HCT116 (cell line): Measurements from ENCODE around the gene SF3B5. TPM values are rescaled to one million over a fixed set of nuclear protein-coding genes. Genes with fewer than 3 reads are reported as not detected.

Experiments
- ATAC-seq: fragments of 200-7000 bp; cut with Tn5 transposase; 2 replicates; pipeline ENCODE4 v1.9.1; 2020; ENCODE audit warnings: mild to moderate bottlenecking, moderate library complexity
- BruUV-seq: library from RNA; stranded (reverse); fragments of 400-500 nt; replicated peaks from 2 replicates; lab custom pipeline; 2021; lab: Mats Ljungman, UMichigan
- CTCF ChIA-PET: fragments of 300-600 bp; sonication (Branson Sonifier 250); formaldehyde crosslinking; loops from one replicate; lab custom pipeline; 2021; ENCODE audit warnings: antibody characterized with exemption; lab: Charles Lee
- POLR2A ChIA-PET: fragments of 300-600, 350-600 bp; sonication (Branson Sonifier 250); formaldehyde crosslinking; loops from one replicate; lab custom pipeline; 2021; ENCODE audit warnings: antibody characterized with exemption; lab: Charles Lee
- RAD21 ChIA-PET, 2 experiments: fragments of 300-600 bp; sonication (Branson Sonifier 250); formaldehyde crosslinking; loops; one replicate each; lab custom pipeline; 2023; ENCODE audit warnings: low total read pairs in 2 of 2; ENCODE audit not compliant: uncharacterized antibody in 2 of 2, unreplicated experiment in 2 of 2, low non-redundant PET in 1 of 2; lab: Charles Lee
- DNase-seq: peaks from one replicate; pipeline ENCODE4 v3.0.0-alpha.2; 2010; ENCODE audit warnings: low read depth, low spot score
- H2AFZ ChIP-seq: fragments of 200-600 bp; shearing (Covaris generic), sonication (generic); 2 replicates; pipeline ENCODE4 v1.6.1; 2017; ENCODE audit warnings: low read depth, mixed run types, mixed read lengths, antibody characterized with exemption, low read length; ENCODE audit not compliant: poor library complexity, severe bottlenecking
- H3K27ac ChIP-seq: 2 replicates; pipeline ENCODE4 v1.5.1; 2012; ENCODE audit warnings: low read depth, low read length
- H3K27me3 ChIP-seq: fragments of 200-600 bp; sonication (generic); 2 replicates; pipeline ENCODE4 v1.6.1; 2016; ENCODE audit warnings: mixed run types, low read length, mixed read lengths; ENCODE audit not compliant: insufficient read depth
- H3K36me3 ChIP-seq, 2 experiments: fragments of 200-500 bp in 1 of 2; fragments of 200-600 bp in 1 of 2; sonication (Bioruptor generic) in 1 of 2; sonication (generic) in 1 of 2; 2 replicates each; pipeline versions ENCODE4 v1.5.1 to v1.6.1; 2014 to 2016; ENCODE audit warnings: low read length in 2 of 2, inconsistent platforms in 1 of 2, mixed read lengths in 1 of 2, mixed run types in 1 of 2; ENCODE audit not compliant: insufficient read depth in 2 of 2, control insufficient read depth in 1 of 2
- H3K4me1 ChIP-seq, 2 experiments: fragments of 200-600 bp in 1 of 2; sonication (generic) in 1 of 2; 2 replicates each; pipeline versions ENCODE4 v1.5.1 to v1.6.1; 2012 to 2017; ENCODE audit warnings: low read length in 2 of 2, inconsistent platforms in 1 of 2, mild to moderate bottlenecking in 1 of 2, mixed read lengths in 1 of 2, mixed run types in 1 of 2, moderate library complexity in 1 of 2; ENCODE audit not compliant: insufficient read depth in 2 of 2, control insufficient read depth in 1 of 2
- H3K4me2 ChIP-seq: fragments of 200-600 bp; sonication (generic); 2 replicates; pipeline ENCODE4 v1.6.1; 2017; ENCODE audit warnings: mixed run types, low read length, mixed read lengths
- H3K4me3 ChIP-seq, 2 experiments: fragments of 200-600 bp in 1 of 2; sonication (generic) in 1 of 2; replicated peaks in 1 of 2; 2 replicates each; pipeline ENCODE4 v1.5.1; 2011 to 2016; ENCODE audit warnings: low read length in 2 of 2, control low read depth in 1 of 2, low read depth in 1 of 2, mild to moderate bottlenecking in 1 of 2, mixed read lengths in 1 of 2, mixed run types in 1 of 2
- H3K79me2 ChIP-seq: fragments of 200-600 bp; sonication (generic); 2 replicates; pipeline ENCODE4 v1.6.1; 2017; ENCODE audit warnings: mild to moderate bottlenecking, mixed run types, low read length, moderate library complexity, mixed read lengths; ENCODE audit not compliant: insufficient read depth
- H3K9ac ChIP-seq: fragments of 200-600 bp; sonication (generic); 2 replicates; pipeline ENCODE4 v1.6.1; 2016; ENCODE audit warnings: low read length, mixed read lengths
- H3K9me2 ChIP-seq: fragments of 200-600 bp; sonication (generic), shearing (Covaris generic); 2 replicates; pipeline ENCODE4 v1.6.1; 2017; ENCODE audit warnings: mixed run types, mild to moderate bottlenecking, moderate library complexity; ENCODE audit not compliant: insufficient read depth
- H3K9me3 ChIP-seq, 2 experiments: fragments of 200-500 bp in 1 of 2; fragments of 200-600 bp in 1 of 2; sonication (Bioruptor generic) in 1 of 2; sonication (generic) in 1 of 2; 2 replicates each; pipeline ENCODE4 v1.6.1; 2014 to 2017; ENCODE audit warnings: low read length in 2 of 2, mixed read lengths in 2 of 2, inconsistent platforms in 1 of 2, low read depth in 1 of 2, mild to moderate bottlenecking in 1 of 2, mixed run types in 1 of 2, moderate library complexity in 1 of 2; ENCODE audit not compliant: control insufficient read depth in 1 of 2, insufficient read depth in 1 of 2
- H4K20me1 ChIP-seq: fragments of 200-600 bp; sonication (generic), shearing (Covaris generic); 2 replicates; pipeline ENCODE4 v1.6.1; 2017; ENCODE audit warnings: mixed run types, mild to moderate bottlenecking, moderate library complexity; ENCODE audit not compliant: insufficient read depth
- ATF3 ChIP-seq: IDR thresholded peaks from 2 replicates; pipeline ENCODE4 v1.6.1; 2012
- CBX3 ChIP-seq: IDR thresholded peaks from 2 replicates; pipeline ENCODE4 v1.6.1; 2012; ENCODE audit warnings: low read depth
- CEBPB ChIP-seq: IDR thresholded peaks from 2 replicates; pipeline ENCODE4 v1.6.1; 2012; ENCODE audit warnings: low read depth
- CTCF ChIP-seq, 3 experiments: fragments of 200-600 bp in 1 of 3; sonication (generic) in 1 of 3; IDR thresholded peaks in 2 of 3; conservative IDR thresholded peaks in 1 of 3; 2 replicates each; pipeline ENCODE4 v1.5.1; 2012 to 2017; ENCODE audit warnings: low read depth in 2 of 3, low read length in 2 of 3, antibody characterized with exemption in 1 of 3, borderline replicate concordance in 1 of 3, control low read depth in 1 of 3, mild to moderate bottlenecking in 1 of 3, mixed read lengths in 1 of 3, mixed run types in 1 of 3, moderate library complexity in 1 of 3; ENCODE audit not compliant: insufficient read depth in 1 of 3
- EGR1 ChIP-seq: IDR thresholded peaks from 2 replicates; pipeline ENCODE4 v1.6.1; 2012; ENCODE audit warnings: low read depth
- EZH2 ChIP-seq: fragments of 200-600 bp; sonication (generic); IDR thresholded peaks from 2 replicates; pipeline ENCODE4 v1.6.1; 2017; ENCODE audit warnings: antibody characterized with exemption, mixed run types
- EZH2phosphoT487 ChIP-seq: fragments of 200-600 bp; IDR thresholded peaks from 2 replicates; pipeline ENCODE4 v1.6.1; 2018; ENCODE audit warnings: antibody characterized with exemption, borderline replicate concordance
- FOSL1 ChIP-seq: IDR thresholded peaks from 2 replicates; pipeline ENCODE4 v1.6.1; 2012; ENCODE audit warnings: low read depth
- JUND ChIP-seq: IDR thresholded peaks from 2 replicates; pipeline ENCODE4 v1.6.1; 2012
- MAX ChIP-seq: IDR thresholded peaks from 2 replicates; pipeline ENCODE4 v1.6.1; 2012
- POLR2A ChIP-seq: IDR thresholded peaks from 2 replicates; pipeline ENCODE4 v1.7.0; 2011; ENCODE audit warnings: borderline replicate concordance; ENCODE audit not compliant: insufficient read depth, insufficient read length; ENCODE audit errors: extremely low read depth
- RAD21 ChIP-seq: IDR thresholded peaks from 2 replicates; pipeline ENCODE4 v1.6.1; 2012; ENCODE audit warnings: low read depth, mild to moderate bottlenecking
- REST ChIP-seq: IDR thresholded peaks from 2 replicates; pipeline ENCODE4 v1.6.1; 2012; ENCODE audit warnings: low read depth
- SIN3A ChIP-seq: IDR thresholded peaks from 2 replicates; pipeline ENCODE4 v1.6.1; 2012; ENCODE audit warnings: low read depth
- SP1 ChIP-seq: IDR thresholded peaks from 2 replicates; pipeline ENCODE4 v1.6.1; 2012; ENCODE audit warnings: low read depth
- SRF ChIP-seq: IDR thresholded peaks from 2 replicates; pipeline ENCODE4 v1.6.1; 2012; ENCODE audit warnings: low read depth
- TCF7L2 ChIP-seq: IDR thresholded peaks from 2 replicates; pipeline ENCODE4 v1.7.0; 2011; ENCODE audit warnings: borderline replicate concordance, inconsistent platforms; ENCODE audit not compliant: insufficient read depth, insufficient read length; ENCODE audit errors: extremely low read depth
- YY1 ChIP-seq: IDR thresholded peaks from 2 replicates; pipeline ENCODE4 v1.6.1; 2011; ENCODE audit warnings: low read length, low read depth, moderate library complexity, mild to moderate bottlenecking; ENCODE audit not compliant: insufficient replicate concordance; ENCODE audit errors: extremely low read depth
- ZBTB33 ChIP-seq: IDR thresholded peaks from 2 replicates; pipeline ENCODE4 v1.6.1; 2011; ENCODE audit warnings: mild to moderate bottlenecking, low read length, moderate library complexity; ENCODE audit not compliant: insufficient replicate concordance; ENCODE audit errors: extremely low read depth
- ZFX ChIP-seq: fragments of 450-650 bp; IDR thresholded peaks from 2 replicates; pipeline ENCODE4 v1.6.1; 2017
- intact Hi-C: fragments of 100-400 bp; cut with micrococcal nuclease; formaldehyde crosslinking; loops from 2 replicates; pipeline ENCODE4 v1.10.0; 2022
- total RNA-seq: library from RNA; stranded (reverse); gene quantifications from one replicate; pipeline ENCODE4 v1.2.1, GENCODE V29; 2021; ENCODE audit not compliant: unreplicated experiment

The SF3B5 gene
- total RNA-seq, 1 experiment from 2014 or later: 173 TPM

- intact Hi-C loops: no loop called here
- Histone ChIP-seq H3K4me3 (no peak overlapping the region), H3K9ac (no peak overlapping the region), H3K4me1 (peaks cover 0 to 12% of the 10 kb centered on the region in 2 experiments; a peak in 1 of 4 replicates), H3K27ac (no peak overlapping the region), H2AFZ (peak overlapping the region; percentile 94), H3K79me2 (no peaks in the 10 kb centered on the region), H3K4me2 (no peak overlapping the region), H3K27me3 (no peaks in the 10 kb centered on the region), H3K9me3 (no peaks in the 10 kb centered on the region), H3K36me3 (no peaks in the 10 kb centered on the region), H4K20me1 (no peaks in the 10 kb centered on the region), H3K9me2 (no peaks in the 10 kb centered on the region)
- CTCF ChIA-PET: no interaction called here
- POLR2A ChIA-PET: no interaction called here
- RAD21 ChIA-PET: no interaction called here
- no TSS peak for BruUV-seq
- ATAC-seq (no peak), DNase-seq (no peak)
- TF ChIP-seq CTCF (IDR thresholded peaks at IDR 0.05 in 2 of 3, conservative IDR thresholded peaks at IDR 0.05 in 1 of 3; ENCODE audit: borderline replicate concordance in 1 of 3, insufficient read depth in 1 of 3, low read depth in 2 of 3, low read length in 2 of 3) (no peak), CBX3 (no peak), RAD21 (no peak), MAX (no peak), ATF3 (no peak), JUND (no peak), SP1 (no peak), ZFX (no peak), POLR2A (no peak), TCF7L2 (no peak), FOSL1 (no peak), YY1 (no peak), CEBPB (no peak), REST (no peak), EZH2 (no peak), SIN3A (no peak), EGR1 (no peak), EZH2phosphoT487 (no peak), ZBTB33 (no peak), SRF (no peak)
Measured at GRCh38 chr6:144062786-144063185, 32.6 kb downstream of the SF3B5 start.
